ENCODE measurements around the gene SERPINE2.

DNA sequence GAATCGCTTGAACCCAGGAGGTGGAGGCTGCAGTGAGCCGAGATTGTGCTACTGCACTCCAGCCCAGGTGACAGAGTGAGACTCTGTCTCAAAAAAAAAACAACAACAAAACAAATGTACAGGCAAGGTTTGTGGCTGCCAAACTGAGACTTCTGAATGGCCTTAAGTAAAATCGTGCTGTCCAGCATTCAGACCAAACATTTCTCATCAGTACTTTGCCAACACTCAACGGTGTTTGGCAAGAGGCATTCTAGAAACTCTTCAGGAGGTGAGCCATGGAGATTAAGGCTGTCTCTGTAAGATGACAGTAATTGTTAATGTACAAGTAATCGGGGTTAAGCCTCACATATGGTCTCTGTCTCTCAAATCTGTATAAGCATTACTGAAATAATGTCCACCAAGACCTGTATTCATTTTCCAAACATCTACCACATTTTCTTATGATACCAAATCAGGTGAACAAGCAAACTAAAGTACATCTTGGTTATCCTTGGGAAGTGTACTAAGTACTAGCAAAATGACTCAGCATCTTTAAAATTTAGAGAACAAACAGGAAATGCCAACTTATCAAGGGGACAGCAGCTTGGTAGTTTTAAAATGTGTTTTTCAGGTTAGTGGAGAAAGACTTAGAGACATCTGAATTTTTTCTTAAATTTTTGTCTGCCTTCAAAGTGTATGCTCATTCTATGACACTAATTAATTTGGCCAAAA is 29.3 kb downstream of the SERPINE2 start:
- TF ChIP-seq, protein P1, sequence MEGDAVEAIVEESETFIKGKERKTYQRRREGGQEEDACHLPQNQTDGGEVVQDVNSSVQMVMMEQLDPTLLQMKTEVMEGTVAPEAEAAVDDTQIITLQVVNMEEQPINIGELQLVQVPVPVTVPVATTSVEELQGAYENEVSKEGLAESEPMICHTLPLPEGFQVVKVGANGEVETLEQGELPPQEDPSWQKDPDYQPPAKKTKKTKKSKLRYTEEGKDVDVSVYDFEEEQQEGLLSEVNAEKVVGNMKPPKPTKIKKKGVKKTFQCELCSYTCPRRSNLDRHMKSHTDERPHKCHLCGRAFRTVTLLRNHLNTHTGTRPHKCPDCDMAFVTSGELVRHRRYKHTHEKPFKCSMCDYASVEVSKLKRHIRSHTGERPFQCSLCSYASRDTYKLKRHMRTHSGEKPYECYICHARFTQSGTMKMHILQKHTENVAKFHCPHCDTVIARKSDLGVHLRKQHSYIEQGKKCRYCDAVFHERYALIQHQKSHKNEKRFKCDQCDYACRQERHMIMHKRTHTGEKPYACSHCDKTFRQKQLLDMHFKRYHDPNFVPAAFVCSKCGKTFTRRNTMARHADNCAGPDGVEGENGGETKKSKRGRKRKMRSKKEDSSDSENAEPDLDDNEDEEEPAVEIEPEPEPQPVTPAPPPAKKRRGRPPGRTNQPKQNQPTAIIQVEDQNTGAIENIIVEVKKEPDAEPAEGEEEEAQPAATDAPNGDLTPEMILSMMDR (IDR thresholded peaks at IDR 0.05; ENCODE audit: low read length) = no peak
- TF ChIP-seq EZH2 (IDR thresholded peaks at IDR 0.05; ENCODE audit: borderline replicate concordance, low read length) = no peak

Measured in OCI-LY1 (cell line).